ENCODE measurements around the gene TKT.

DNA sequence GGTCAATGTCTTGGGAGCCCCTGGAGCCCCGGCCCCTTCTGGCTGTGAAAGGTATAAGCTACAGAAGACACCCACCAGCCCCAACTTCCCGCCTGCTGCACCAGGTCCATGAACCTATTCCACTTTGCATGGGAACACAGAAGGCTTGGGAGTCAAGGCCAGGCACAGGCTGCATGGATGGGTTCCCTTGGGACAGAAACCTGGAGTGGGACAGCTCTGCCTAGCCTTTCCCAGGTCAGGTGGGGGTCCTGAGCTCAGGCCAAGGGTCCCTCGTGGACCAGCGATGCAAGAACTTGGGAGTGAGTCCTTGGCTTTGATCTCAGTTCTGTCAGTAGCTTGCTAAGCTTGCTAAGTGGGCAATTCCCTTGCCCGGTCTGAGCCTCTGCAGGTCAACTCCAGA lies 25.0 kb downstream of the TKT start:
- TF ChIP-seq CTCF (IDR thresholded peaks at IDR 0.05 in 4 of 5, conservative IDR thresholded peaks at IDR 0.05 in 1 of 5) (no peak), POLR2A (IDR thresholded peaks at IDR 0.05) (no peak)
